GM12873 (cell line): Measurements from ENCODE around the gene RALGAPB.

Source experiments
- TF ChIP-seq, protein P1 (sequence below): IDR thresholded peaks from 2 replicates; pipeline ENCODE4 v1.5.1; 2012; ENCODE audit warnings: low read depth, mild to moderate bottlenecking, moderate library complexity, low read length, control low read depth; ENCODE audit not compliant: insufficient read depth; ENCODE audit errors: missing control alignments

The RALGAPB gene

GRCh38 chr20:38558596-38559360 lies 86.1 kb downstream of the RALGAPB start:
- TF ChIP-seq, protein P1, sequence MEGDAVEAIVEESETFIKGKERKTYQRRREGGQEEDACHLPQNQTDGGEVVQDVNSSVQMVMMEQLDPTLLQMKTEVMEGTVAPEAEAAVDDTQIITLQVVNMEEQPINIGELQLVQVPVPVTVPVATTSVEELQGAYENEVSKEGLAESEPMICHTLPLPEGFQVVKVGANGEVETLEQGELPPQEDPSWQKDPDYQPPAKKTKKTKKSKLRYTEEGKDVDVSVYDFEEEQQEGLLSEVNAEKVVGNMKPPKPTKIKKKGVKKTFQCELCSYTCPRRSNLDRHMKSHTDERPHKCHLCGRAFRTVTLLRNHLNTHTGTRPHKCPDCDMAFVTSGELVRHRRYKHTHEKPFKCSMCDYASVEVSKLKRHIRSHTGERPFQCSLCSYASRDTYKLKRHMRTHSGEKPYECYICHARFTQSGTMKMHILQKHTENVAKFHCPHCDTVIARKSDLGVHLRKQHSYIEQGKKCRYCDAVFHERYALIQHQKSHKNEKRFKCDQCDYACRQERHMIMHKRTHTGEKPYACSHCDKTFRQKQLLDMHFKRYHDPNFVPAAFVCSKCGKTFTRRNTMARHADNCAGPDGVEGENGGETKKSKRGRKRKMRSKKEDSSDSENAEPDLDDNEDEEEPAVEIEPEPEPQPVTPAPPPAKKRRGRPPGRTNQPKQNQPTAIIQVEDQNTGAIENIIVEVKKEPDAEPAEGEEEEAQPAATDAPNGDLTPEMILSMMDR, result no peak

DNA sequence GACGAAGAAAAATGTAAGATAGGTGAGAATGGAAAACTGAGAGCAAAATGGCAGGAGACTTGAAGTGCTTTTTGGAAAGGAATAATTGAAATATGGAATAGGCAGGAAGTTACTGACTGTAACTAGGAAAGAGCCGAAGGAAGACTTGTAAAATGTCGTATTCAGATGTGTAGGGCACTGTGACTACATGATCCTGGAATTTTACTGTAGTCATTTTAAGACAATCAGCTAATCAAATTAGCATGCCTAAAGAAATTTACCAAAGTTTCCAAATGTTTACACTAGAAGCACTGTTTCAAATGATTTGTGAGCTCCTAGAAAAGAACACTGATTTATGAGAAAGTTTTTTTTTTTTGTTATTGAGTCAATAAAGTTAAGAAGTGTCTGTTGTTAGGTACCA lies 87.1 kb downstream of the RALGAPB start:
- TF ChIP-seq, protein P1, result no peak

- TF ChIP-seq, protein P1, result no peak
These were observed 91.3 kb downstream of the RALGAPB start for GRCh38 chr20:38563802-38564431.

- TF ChIP-seq, protein P1, result no peak
These were observed 92.0 kb downstream of the RALGAPB start for GRCh38 chr20:38564680-38565079.

DNA sequence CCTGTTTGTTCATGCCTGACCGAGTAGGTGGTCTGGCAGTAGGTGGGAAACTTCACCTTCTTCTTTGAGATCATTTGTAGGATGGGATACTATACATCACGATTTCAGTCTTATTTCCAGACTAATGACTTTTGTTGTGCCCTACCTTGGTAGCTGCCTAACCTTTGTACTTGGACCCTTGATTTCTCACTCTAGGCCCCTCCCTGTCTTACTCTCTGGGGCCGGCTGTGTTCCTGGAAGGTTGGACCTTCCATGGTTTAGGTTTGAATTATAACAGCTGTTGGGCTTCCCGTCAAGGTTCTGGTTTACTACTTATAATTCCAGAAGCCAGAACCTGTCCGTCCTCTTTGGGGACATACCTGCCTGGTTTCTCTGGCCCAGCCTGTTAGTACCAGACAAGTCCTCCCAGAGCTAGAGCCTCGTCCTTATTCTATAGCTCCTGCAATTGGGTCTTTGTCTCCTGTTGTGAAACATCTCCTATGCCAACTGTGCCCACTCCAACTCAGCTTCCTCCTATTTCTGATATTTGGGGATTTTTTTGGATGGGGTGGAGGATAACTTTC lies 93.5 kb downstream of the RALGAPB start:
- TF ChIP-seq, protein P1, result no peak

GRCh38 chr20:38569747-38570525 lies 97.3 kb downstream of the RALGAPB start:
- TF ChIP-seq, protein P1, result no peak

- TF ChIP-seq, protein P1, result no peak
These were observed 100.8 kb downstream of the RALGAPB start for GRCh38 chr20:38573413-38573812.
